GM18517 (cell line): ENCODE results near the gene GFRA1.
"Not testable (repeated sequence)": the region's sequence is repeated elsewhere in the genome, so short reads cannot be mapped to it uniquely, and the experiment has no call there.

Source experiments
- ATAC-seq: cut with Tn5 transposase; IDR thresholded peaks from one replicate; pipeline ENCODE4 v1.9.1; 2021; ENCODE audit warnings: mild to moderate bottlenecking, moderate library complexity; ENCODE audit not compliant: unreplicated experiment

GFRA1 gene

DNA sequence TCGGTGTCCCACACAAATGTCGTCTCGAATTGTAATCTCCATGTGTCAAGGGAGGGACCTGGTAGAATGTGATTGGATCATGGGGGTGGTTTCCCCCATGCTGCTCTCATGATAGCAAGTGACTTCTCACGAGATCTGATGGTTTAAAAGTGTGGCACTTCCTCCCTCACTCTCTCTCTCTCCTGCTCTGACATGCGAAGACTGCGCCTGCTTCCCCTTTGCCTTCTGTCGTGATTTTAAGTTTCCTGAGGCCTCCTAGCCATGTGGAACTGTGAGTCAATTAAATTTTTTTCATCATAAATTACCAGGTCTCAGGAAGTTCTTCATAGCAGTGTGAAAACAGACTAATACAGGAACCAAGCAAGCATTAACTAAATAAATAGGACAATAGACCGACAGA, 229.1 kb downstream of the GFRA1 start:
- no peak for ATAC-seq

DNA sequence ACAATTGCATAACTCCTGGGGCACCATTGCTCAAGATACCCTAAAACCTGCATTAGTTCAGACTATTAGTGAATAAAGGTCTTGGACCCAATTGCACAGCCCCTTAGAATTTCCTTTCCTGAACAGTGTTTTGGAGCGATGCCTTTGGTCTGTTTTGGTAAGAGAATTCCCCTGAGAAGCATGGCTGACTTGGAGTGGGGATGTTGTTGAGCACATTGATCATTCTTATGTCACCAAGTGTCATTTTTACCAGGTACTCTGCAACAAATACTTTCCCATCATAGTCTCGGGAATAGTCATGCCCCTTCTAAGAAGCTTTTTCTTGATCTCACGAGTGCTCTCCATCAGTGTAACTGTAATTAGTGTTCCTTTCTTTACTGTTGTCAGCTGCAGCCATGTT, 229.7 kb downstream of the GFRA1 start:
- ATAC-seq: no peak

GRCh38 chr10:116041948-116042347, 231.1 kb downstream of the GFRA1 start:
- no peak for ATAC-seq

- ATAC-seq: no peak
These were observed 233.4 kb downstream of the GFRA1 start for GRCh38 chr10:116039612-116040011.

DNA sequence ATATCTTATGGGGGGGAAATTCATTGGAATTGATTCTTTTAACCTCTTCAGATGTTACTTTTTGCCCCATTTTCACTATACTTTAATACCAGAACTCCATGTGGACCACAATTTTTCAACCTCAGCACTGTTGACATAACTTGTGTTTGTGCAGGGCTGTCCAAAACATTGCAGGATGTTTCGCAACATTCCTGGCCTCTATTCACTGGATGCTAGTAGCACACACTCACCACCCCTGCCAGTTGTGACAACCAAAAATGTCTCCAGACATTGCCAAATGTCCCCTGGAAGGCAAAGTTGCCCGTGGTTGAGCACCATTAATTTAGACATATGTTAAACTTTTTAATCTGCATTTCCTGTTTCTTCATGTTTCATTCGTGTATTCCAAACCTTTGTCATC, 234.7 kb downstream of the GFRA1 start:
- no peak for ATAC-seq

- not testable (repeated sequence) for ATAC-seq
These were observed 237.6 kb downstream of the GFRA1 start for GRCh38 chr10:116035406-116035805.

- ATAC-seq: no peak
These were observed 242.4 kb downstream of the GFRA1 start for GRCh38 chr10:116030576-116030975.

- ATAC-seq: no peak
These were observed 243.2 kb downstream of the GFRA1 start for GRCh38 chr10:116029826-116030225.

- no peak for ATAC-seq
These were observed 245.7 kb downstream of the GFRA1 start for GRCh38 chr10:116027355-116027754.

- ATAC-seq: no peak
These were observed 246.3 kb downstream of the GFRA1 start for GRCh38 chr10:116026725-116027124.

- no peak for ATAC-seq
These were observed 246.7 kb downstream of the GFRA1 start for GRCh38 chr10:116026315-116026714.

GRCh38 chr10:116024271-116024878, 248.6 kb downstream of the GFRA1 start:
- no peak for ATAC-seq

DNA sequence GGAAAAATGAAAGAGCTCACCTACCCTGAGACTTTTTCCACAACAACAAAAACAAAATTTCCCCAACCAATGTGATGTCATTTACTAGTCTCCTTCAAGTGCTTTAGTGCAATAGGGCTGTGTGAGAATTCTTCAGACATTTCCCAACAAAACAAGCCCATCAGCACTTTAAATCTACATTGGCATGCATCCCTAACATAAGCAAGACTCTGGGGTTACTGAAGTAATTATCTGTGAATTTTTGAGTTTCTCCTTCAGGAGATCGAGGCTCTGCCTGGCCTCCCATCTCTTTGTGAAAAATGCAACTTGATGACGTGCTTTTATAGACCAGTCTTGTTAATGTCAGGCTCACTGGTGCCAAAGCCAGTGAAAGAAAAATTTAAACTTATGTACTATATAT, 255.6 kb downstream of the GFRA1 start:
- no peak for ATAC-seq

GRCh38 chr10:116015583-116016333, 257.2 kb downstream of the GFRA1 start:
- no peak for ATAC-seq

GRCh38 chr10:116014871-116015582, 258.0 kb downstream of the GFRA1 start:
- no peak for ATAC-seq

- no peak for ATAC-seq
These were observed 258.7 kb downstream of the GFRA1 start for GRCh38 chr10:116014326-116014725.

GRCh38 chr10:116011929-116012328, 261.1 kb downstream of the GFRA1 start:
- no peak for ATAC-seq

DNA sequence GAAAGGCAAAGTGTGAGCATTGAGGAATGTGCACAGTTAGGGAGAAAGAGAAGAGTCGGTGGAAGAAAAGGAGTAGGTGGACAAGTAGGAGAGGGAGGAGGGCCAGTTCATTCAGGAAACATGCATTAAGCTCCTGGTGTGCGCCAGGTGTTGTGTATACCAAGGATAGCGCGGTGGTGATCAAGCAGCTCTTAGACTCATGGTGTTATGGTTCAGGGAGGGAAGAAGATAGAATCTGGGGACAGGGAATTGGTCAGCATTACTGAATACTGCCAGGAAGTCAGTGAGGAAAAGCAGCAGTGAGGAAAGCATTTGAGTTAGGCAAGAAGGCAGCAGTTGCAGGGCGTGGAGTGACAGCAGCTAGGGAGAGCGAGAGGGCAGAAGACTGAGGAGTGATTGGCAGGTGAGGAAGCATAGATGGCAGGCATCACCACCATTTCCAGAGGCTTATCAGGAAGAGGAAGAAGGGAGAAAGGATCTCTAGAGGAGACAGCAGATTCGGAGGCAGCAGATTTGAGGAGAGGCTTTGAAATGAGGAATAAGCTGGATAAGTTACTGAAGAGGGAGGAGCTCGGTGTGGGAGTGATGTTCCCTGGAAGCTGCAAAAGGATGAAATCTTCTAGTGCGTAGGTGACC, 265.6 kb downstream of the GFRA1 start:
- no peak for ATAC-seq
